MM.1S (cell line): ENCODE measurements around the gene WFDC12.

Experiments used
- CTCF ChIP-seq: fragments of 300-600 bp; sonication (generic); IDR thresholded peaks from 2 replicates; pipeline ENCODE4 v1.5.1; 2016; ENCODE audit warnings: antibody characterized with exemption, low read length, mixed read lengths
- EZH2 ChIP-seq: fragments of 300-600 bp; sonication (generic); optimal IDR thresholded peaks from 2 replicates; pipeline ENCODE3; 2017; ENCODE audit warnings: low read depth, mild to moderate bottlenecking, antibody characterized with exemption, low read length, mixed read lengths
- EZH2phosphoT487 ChIP-seq: fragments of 300-600 bp; sonication (generic); IDR thresholded peaks from 2 replicates; pipeline ENCODE4 v1.6.1; 2018; ENCODE audit warnings: antibody characterized with exemption, low read length

- TF ChIP-seq CTCF (no peak), EZH2phosphoT487 (no peak), EZH2 (no peak)
Measured at GRCh38 chr20:45121388-45121787, 2.9 kb downstream of the WFDC12 start.
